ENCODE data around the gene SRPK2. TPM values are rescaled to one million over a fixed set of nuclear protein-coding genes. Genes with fewer than 3 reads are reported as not detected.

SRPK2 gene
- total and polyA plus RNA-seq, 2 of the 8 experiments (the other 6 are each of a cell fraction or from before 2014, with no cell fraction given) = 10.0 to 47.1 TPM

GRCh38 chr7:105277341-105277740 lies 111.4 kb downstream of the SRPK2 start:
- H3K36me3 ChIP-seq (ENCODE audit: control insufficient read depth in 2 of 4, insufficient read depth in 4 of 4, low read length in 3 of 4) = no peaks in the 10 kb centered on the region; a peak in 1 of 8 replicates
- H2BK12ac ChIP-seq (ENCODE audit: low read depth, low read length) = no peak overlapping the region
- H2AFZ ChIP-seq (ENCODE audit: low read length) = no peak overlapping the region
- FAIRE-seq (no peak), DNase-seq (ENCODE audit: low read depth in 1 of 2, low spot score in 2 of 2) (no peak)
- no peak overlapping the region for H3K56ac ChIP-seq (replicated peaks; ENCODE audit: insufficient read length, low read depth, low read length)
- H3K4me3 ChIP-seq (ENCODE audit: extremely low read depth in 1 of 4, insufficient read depth in 2 of 4, low read depth in 3 of 4, low read length in 4 of 4) = no peak overlapping the region
- H4K5ac ChIP-seq (ENCODE audit: insufficient read length, low read depth, low read length) = no peak overlapping the region
- no peak overlapping the region for H2BK120ac ChIP-seq (replicated peaks; ENCODE audit: low read depth, low read length)
- H4K91ac ChIP-seq (replicated peaks; ENCODE audit: insufficient read length, low read length) = no peak overlapping the region
- H2BK15ac ChIP-seq (ENCODE audit: low read length) = no peak overlapping the region
- H3K23ac ChIP-seq (ENCODE audit: insufficient read length) = no peak overlapping the region
- H3K79me2 ChIP-seq (ENCODE audit: control insufficient read depth in 1 of 2, insufficient read depth in 2 of 2, low read length in 2 of 2) = peaks cover 0 to 46% of the 10 kb centered on the region in 2 experiments; a peak in 2 of 4 replicates
- no peak overlapping the region for H2BK5ac ChIP-seq (ENCODE audit: low read depth, low read length)
- H3K9me3 ChIP-seq (ENCODE audit: insufficient read depth in 2 of 2, low read depth in 1 of 2, low read length in 1 of 2) = no peaks in the 10 kb centered on the region
- no peak overlapping the region for H2AK5ac ChIP-seq (ENCODE audit: low read depth, low read length)
- H3K9ac ChIP-seq (replicated peaks in 1 of 4; ENCODE audit: extremely low read depth in 1 of 4, low read depth in 3 of 4, low read length in 3 of 4) = no peak overlapping the region
- no peaks in the 10 kb centered on the region for H3K23me2 ChIP-seq (ENCODE audit: low read depth, low read length)
- H3K27me3 ChIP-seq (replicated peaks in 1 of 4; ENCODE audit: control insufficient read depth in 3 of 4, extremely low read depth in 1 of 4, insufficient read depth in 3 of 4, low read length in 3 of 4) = no peaks in the 10 kb centered on the region
- peaks cover 0 to 3% of the 10 kb centered on the region in 2 experiments for H4K20me1 ChIP-seq (replicated peaks in 1 of 2; ENCODE audit: control insufficient read depth in 1 of 2, insufficient read depth in 2 of 2, low read length in 2 of 2)
- no peak overlapping the region for H3K4ac ChIP-seq (replicated peaks; ENCODE audit: insufficient read length, low read depth, low read length)
- H3K18ac ChIP-seq (ENCODE audit: extremely low read depth, low read length) = no peak overlapping the region
- H4K8ac ChIP-seq (ENCODE audit: extremely low read depth, insufficient read depth, low read length) = no peak overlapping the region
- WGBS, 2 experiments (ENCODE audit: extremely low coverage in 1 of 2, insufficient coverage in 1 of 2, insufficient read length in 1 of 2, insufficient replicate concordance in 2 of 2, low coverage in 1 of 2, low lambda C conversion rate in 2 of 2, missing lambda C conversion rate in 1 of 2) = 99% methylated on average over 6 of the region's 6 CpGs; no CpG with 5 or more reads in 1 of the 2 experiments
- ChIA-PET POLR2A (ENCODE audit: partially characterized antibody) (no interaction called here), CTCF (ENCODE audit: partially characterized antibody) (no interaction called here)
- H3K27ac ChIP-seq (ENCODE audit: low read depth, low read length) = no peak overlapping the region
- H2BK20ac ChIP-seq (ENCODE audit: low read length) = no peak overlapping the region
- TF ChIP-seq CEBPB (IDR thresholded peaks at IDR 0.05; ENCODE audit: low read depth, low read length) (no peak), BACH1 (IDR thresholded peaks at IDR 0.05; ENCODE audit: low read length) (no peak)
- H3K4me2 ChIP-seq (ENCODE audit: insufficient read depth in 1 of 2, low read depth in 2 of 2, low read length in 2 of 2) = no peak overlapping the region
- H3K14ac ChIP-seq (ENCODE audit: insufficient read length) = no peak overlapping the region
- peaks cover 0 to 7% (median under 1%) of the 10 kb centered on the region in 4 experiments; a peak in 1 of 7 replicates for H3K4me1 ChIP-seq (replicated peaks in 1 of 4; ENCODE audit: control insufficient read depth in 3 of 4, insufficient read depth in 4 of 4, low read length in 3 of 4)
- H3K79me1 ChIP-seq (ENCODE audit: low read depth, low read length) = no peaks in the 10 kb centered on the region
